ENCODE results near the gene HNRNPR. TPM values are rescaled to one million over a fixed set of nuclear protein-coding genes. Genes with fewer than 3 reads are reported as not detected.

The HNRNPR gene
- total and polyA plus RNA-seq, 2 of the 8 experiments (the other 6 are each of a cell fraction or from before 2014, with no cell fraction given) = 110 to 214 TPM

GRCh38 chr1:23344111-23344986 is at the start of gene HNRNPR (continued):
- no peak for TF ChIP-seq RNF2 (IDR thresholded peaks at IDR 0.05; ENCODE audit: borderline replicate concordance, low read depth, low read length, missing control alignments, poor library complexity, severe bottlenecking)
- TF ChIP-seq CEBPB (IDR thresholded peaks at IDR 0.05; ENCODE audit: low read depth, low read length) = no peak
- TF ChIP-seq EZH2 (IDR thresholded peaks at IDR 0.05; ENCODE audit: low read depth, low read length, severe bottlenecking) = no peak
- peak; percentile 82; the same call in 1 of the 2 replicates for TF ChIP-seq YY1 (IDR thresholded peaks at IDR 0.05; ENCODE audit: low read depth, low read length)
- peak; percentile 87 for TF ChIP-seq TAF7 (optimal IDR thresholded peaks at IDR 0.05; ENCODE audit: borderline replicate concordance, low read depth, low read length)
- TF ChIP-seq GTF2F1 (IDR thresholded peaks at IDR 0.05; ENCODE audit: borderline replicate concordance, low read depth, low read length) = 0 out of 2 replicates have a peak, but pooled peaks have one; percentile 47
- no peak for TF ChIP-seq CHD1 (IDR thresholded peaks at IDR 0.05; ENCODE audit: low read depth, low read length)
- peak; percentile 78 for TF ChIP-seq PHF8 (conservative IDR thresholded peaks at IDR 0.05; ENCODE audit: low read depth, low read length)
- no peak for TF ChIP-seq MAFK (IDR thresholded peaks at IDR 0.05; ENCODE audit: low read depth, low read length)
- peak; percentile 88 for TF ChIP-seq TAF1 (IDR thresholded peaks at IDR 0.05; ENCODE audit: low read depth, low read length)
- peak in 1 of 2 experiments; percentile 87; a peak in 2 of 3 replicates for TF ChIP-seq POLR2A (IDR thresholded peaks at IDR 0.05; ENCODE audit: control extremely low read depth in 1 of 2, low read depth in 2 of 2, low read length in 2 of 2)
- peak; percentile 79 for TF ChIP-seq MAX (IDR thresholded peaks at IDR 0.05)
- TF ChIP-seq ATF2 (IDR thresholded peaks at IDR 0.05; ENCODE audit: low read length) = no peak
- peak; percentile 82 for TF ChIP-seq KDM4A (IDR thresholded peaks at IDR 0.05; ENCODE audit: low read depth, low read length, severe bottlenecking)
- no peak for TF ChIP-seq CTBP2 (IDR thresholded peaks at IDR 0.05; ENCODE audit: borderline replicate concordance, insufficient read depth, insufficient read length, low read length)
- no peak for TF ChIP-seq SIRT6 (IDR thresholded peaks at IDR 0.05; ENCODE audit: low read length)
- TF ChIP-seq ASH2L (IDR thresholded peaks at IDR 0.05; ENCODE audit: low read length) = peak; percentile 76
- no peak for TF ChIP-seq NRF1 (IDR thresholded peaks at IDR 0.05; ENCODE audit: low read depth, low read length)
- TF ChIP-seq BCL11A (IDR thresholded peaks at IDR 0.05; ENCODE audit: low read depth in 2 of 2, low read length in 2 of 2) = no peak
- TF ChIP-seq SP1 (IDR thresholded peaks at IDR 0.05; ENCODE audit: low read depth, low read length) = peak; percentile 94
- no peak for TF ChIP-seq SAP30 (IDR thresholded peaks at IDR 0.05; ENCODE audit: insufficient read depth, insufficient replicate concordance, low read length)
- TF ChIP-seq POLR2AphosphoS5 (IDR thresholded peaks at IDR 0.05; ENCODE audit: low read depth, low read length) = no peak; the same call in none of the 2 replicates
